Calu3 (cell line): ENCODE measurements around the gene PRSS16. TPM values are rescaled to one million over a fixed set of nuclear protein-coding genes. Genes with fewer than 3 reads are reported as not detected.
A peak's percentile ranks its signal among the peaks of the same experiment; 100 is the strongest.

Experiments
- BruUV-seq: library from RNA; stranded (reverse); fragments of 400-500 nt; replicated peaks from 2 replicates; lab custom pipeline; 2021; lab: Mats Ljungman, UMichigan
- CTCF ChIA-PET: fragments of 300-600 bp; sonication (Branson Sonifier 250); formaldehyde crosslinking; loops from one replicate; lab custom pipeline; 2022; ENCODE audit warnings: antibody characterized with exemption; lab: Charles Lee
- DNase-seq: peaks from one replicate; pipeline ENCODE4 v3.0.0; 2022
- H3K27ac Mint-ChIP-seq: one replicate; pipeline ENCODE4 v1.8.0; 2022; ENCODE audit warnings: mixed read lengths; ENCODE audit not compliant: unreplicated experiment
- H3K27me3 Mint-ChIP-seq: one replicate; pipeline ENCODE4 v1.8.0; 2022; ENCODE audit warnings: mixed read lengths; ENCODE audit not compliant: unreplicated experiment
- H3K36me3 Mint-ChIP-seq: one replicate; pipeline ENCODE4 v1.8.0; 2022; ENCODE audit warnings: mild to moderate bottlenecking, moderate library complexity, mixed read lengths; ENCODE audit not compliant: insufficient read depth, unreplicated experiment
- H3K4me1 Mint-ChIP-seq: one replicate; pipeline ENCODE4 v1.8.0; 2022; ENCODE audit warnings: mild to moderate bottlenecking, low read depth, mixed read lengths; ENCODE audit not compliant: unreplicated experiment
- H3K4me3 Mint-ChIP-seq: one replicate; pipeline ENCODE4 v1.8.0; 2022; ENCODE audit warnings: mild to moderate bottlenecking, low read depth, moderate library complexity, mixed read lengths; ENCODE audit not compliant: unreplicated experiment
- H3K9me3 Mint-ChIP-seq: one replicate; pipeline ENCODE4 v1.8.0; 2022; ENCODE audit warnings: low read depth, mixed read lengths; ENCODE audit not compliant: unreplicated experiment
- CTCF ChIP-seq: fragments of 200-600 bp; IDR thresholded peaks from one replicate; pipeline ENCODE4 v1.8.0; 2022; ENCODE audit warnings: antibody characterized with exemption; ENCODE audit not compliant: unreplicated experiment
- intact Hi-C: fragments of 100-400 bp; cut with micrococcal nuclease; formaldehyde crosslinking; loops from one replicate; pipeline ENCODE4 v1.10.0; 2022; ENCODE audit not compliant: unreplicated experiment
- total RNA-seq: library from RNA; stranded (reverse); gene quantifications from 2 replicates; pipeline ENCODE4 v1.2.3, GENCODE V29; 2022

PRSS16 gene
- total RNA-seq, 1 experiment from 2014 or later: 31.3 TPM

GRCh38 chr6:27239258-27239657, 8.2 kb upstream of the PRSS16 start:
- Mint-ChIP-seq H3K27ac (peak overlapping the region; percentile 50), H3K4me3 (peak overlapping the region; percentile 69), H3K27me3 (peaks cover 15% of the 10 kb centered on the region), H3K36me3 (peaks cover 40% of the 10 kb centered on the region), H3K9me3 (no peaks in the 10 kb centered on the region), H3K4me1 (peaks cover 39% of the 10 kb centered on the region)
- CTCF ChIA-PET: interaction anchor here (1.4 kb wide), 1 partner anchor 12 kb away, joined by 8 read pairs; no protein-coding TSS in a partner anchor
- intact Hi-C loops: loop anchor here (5.0 kb wide), 3 partner anchors 58 to 263 kb away; partner anchors contain the start of gene ZNF184
- DNase-seq: no peak
- TF ChIP-seq CTCF: no peak
- BruUV-seq: no TSS peak

- no TSS peak for BruUV-seq
- Mint-ChIP-seq H3K36me3 (peaks cover 23% of the 10 kb centered on the region), H3K4me3 (no peak overlapping the region), H3K27me3 (peaks cover 15% of the 10 kb centered on the region), H3K27ac (no peak overlapping the region), H3K9me3 (no peaks in the 10 kb centered on the region), H3K4me1 (peaks cover 26% of the 10 kb centered on the region)
- CTCF ChIA-PET: no interaction called here
- no peak for TF ChIP-seq CTCF
- intact Hi-C loops: no loop called here
- DNase-seq: no peak
Measured at GRCh38 chr6:27241443-27241842, 6.1 kb upstream of the PRSS16 start.

GRCh38 chr6:27242589-27243265, 4.8 kb upstream of the PRSS16 start:
- CTCF ChIA-PET: no interaction called here
- BruUV-seq: no TSS peak
- Mint-ChIP-seq H3K36me3 (peaks cover 11% of the 10 kb centered on the region), H3K27me3 (peaks cover 15% of the 10 kb centered on the region), H3K4me3 (no peak overlapping the region), H3K27ac (no peak overlapping the region), H3K4me1 (peaks cover 13% of the 10 kb centered on the region), H3K9me3 (no peaks in the 10 kb centered on the region)
- intact Hi-C loops: no loop called here
- no peak for DNase-seq
- no peak for TF ChIP-seq CTCF

GRCh38 chr6:27248783-27249182, 1.3 kb downstream of the PRSS16 start:
- no peaks in the 10 kb centered on the region for H3K9me3 Mint-ChIP-seq
- intact Hi-C loops: no loop called here
- peaks cover 14% of the 10 kb centered on the region for H3K4me1 Mint-ChIP-seq
- no peak for DNase-seq
- no peak overlapping the region for H3K4me3 Mint-ChIP-seq
- H3K36me3 Mint-ChIP-seq: peaks cover 24% of the 10 kb centered on the region
- no peak overlapping the region for H3K27ac Mint-ChIP-seq
- TF ChIP-seq CTCF: no peak
- no peaks in the 10 kb centered on the region for H3K27me3 Mint-ChIP-seq
- CTCF ChIA-PET: no interaction called here
- no TSS peak for BruUV-seq
